Effector memory CD4-positive, alpha-beta T cell (primary cell): ENCODE measurements around the gene POLR3A.
A peak's percentile ranks its signal among the peaks of the same experiment; 100 is the strongest.
"Not testable (repeated sequence)": the region's sequence is repeated elsewhere in the genome, so short reads cannot be mapped to it uniquely, and the experiment has no call there.

Experiments used
- DNase-seq, 3 donors: peaks; one replicate each; pipeline ENCODE4 v3.0.0-alpha.2; 2020
- H3K27ac ChIP-seq: 2 replicates; pipeline ENCODE4 v1.7.0; 2013; ENCODE audit warnings: mild to moderate bottlenecking, low read length, moderate library complexity; ENCODE audit not compliant: insufficient read depth, poor library complexity, severe bottlenecking
- H3K27me3 ChIP-seq: replicated peaks from 2 replicates; pipeline ENCODE4 v1.7.0; 2013; ENCODE audit warnings: mild to moderate bottlenecking, low read length; ENCODE audit not compliant: insufficient read depth, control insufficient read depth, poor library complexity, severe bottlenecking
- H3K36me3 ChIP-seq: 2 replicates; pipeline ENCODE4 v1.7.0; 2013; ENCODE audit warnings: mild to moderate bottlenecking, low read length, moderate library complexity; ENCODE audit not compliant: control insufficient read depth, insufficient read depth
- H3K4me1 ChIP-seq: 2 replicates; pipeline ENCODE4 v1.7.0; 2013; ENCODE audit warnings: low read length, mild to moderate bottlenecking; ENCODE audit not compliant: control insufficient read depth, insufficient read depth, poor library complexity, severe bottlenecking
- H3K4me3 ChIP-seq: 2 replicates; pipeline ENCODE4 v1.7.0; 2013; ENCODE audit warnings: low read length, low read depth, mild to moderate bottlenecking; ENCODE audit not compliant: insufficient read depth, poor library complexity, severe bottlenecking
- H3K9me3 ChIP-seq: 2 replicates; pipeline ENCODE4 v1.7.0; 2013; ENCODE audit warnings: mild to moderate bottlenecking, low read length, moderate library complexity; ENCODE audit not compliant: control insufficient read depth
- total RNA-seq, 3 donors: gene quantifications; one replicate each; lab custom pipeline; 2026; lab: John Stamatoyannopoulos, UW

POLR3A gene
- 18.7 to 47.4 (median 39.5) reads per million in 3 donors for total RNA-seq

DNA sequence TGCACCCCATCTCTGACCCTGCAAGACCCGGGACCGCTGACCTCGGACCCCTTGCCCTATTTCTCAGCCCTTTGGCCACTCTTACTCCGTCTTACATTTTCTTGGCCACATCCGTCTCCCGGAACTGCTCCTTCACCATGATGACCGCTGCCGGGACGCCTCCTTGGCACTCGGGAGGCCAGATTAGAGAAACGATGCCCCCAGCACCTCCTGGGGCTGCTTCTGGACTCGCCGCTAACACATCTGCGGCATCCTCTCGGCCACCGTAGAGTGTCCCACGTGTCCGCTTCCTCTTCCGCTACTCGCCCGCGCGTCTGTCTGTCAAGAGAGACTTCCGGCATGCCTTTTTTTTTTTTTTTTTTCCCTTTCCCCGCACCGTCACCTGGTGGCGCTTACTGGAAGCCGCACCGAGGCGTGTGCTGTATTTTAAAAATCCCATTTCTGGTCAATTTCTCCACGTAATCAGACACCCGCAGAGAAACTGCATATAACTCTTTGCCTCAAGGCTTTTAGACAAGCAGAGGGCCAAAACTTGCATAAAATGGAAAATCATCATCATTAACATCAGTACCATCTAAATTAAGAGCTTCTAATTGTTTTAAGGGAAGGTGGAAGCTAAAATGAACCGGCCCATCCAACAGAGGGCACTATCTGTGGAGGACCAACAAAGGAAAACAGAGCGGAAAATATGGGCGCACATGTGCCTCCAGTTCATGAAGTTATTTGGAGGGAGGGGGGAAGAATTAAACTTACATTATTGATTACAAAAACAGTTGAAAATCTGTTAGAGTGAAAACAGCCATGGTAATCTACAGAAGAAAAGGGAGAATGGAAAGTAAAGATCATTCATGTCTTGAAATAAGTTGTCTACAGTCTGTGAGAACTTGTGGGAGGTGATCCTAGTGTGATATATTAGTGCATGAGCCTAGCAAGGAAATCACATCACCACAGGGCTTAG is at the start of gene POLR3A:
TSS of gene POLR3A (minus strand) at position 247 of the 958 bp plus-strand sequence. CDS start at position 139, 108 bp downstream.
- H3K36me3 ChIP-seq, result peaks cover 11% of the 10 kb centered on the region
- peak within 1 kb of the TSS; percentile 98 for H3K4me3 ChIP-seq
- peaks cover 10% of the 10 kb centered on the region for H3K4me1 ChIP-seq
- H3K9me3 ChIP-seq, result no peaks in the 10 kb centered on the region
- H3K27ac ChIP-seq, result peak within 1 kb of the TSS; percentile 69
- peak; percentile 85 to 87 (median 86) for DNase-seq
- H3K27me3 ChIP-seq, result no peaks in the 10 kb centered on the region

DNA sequence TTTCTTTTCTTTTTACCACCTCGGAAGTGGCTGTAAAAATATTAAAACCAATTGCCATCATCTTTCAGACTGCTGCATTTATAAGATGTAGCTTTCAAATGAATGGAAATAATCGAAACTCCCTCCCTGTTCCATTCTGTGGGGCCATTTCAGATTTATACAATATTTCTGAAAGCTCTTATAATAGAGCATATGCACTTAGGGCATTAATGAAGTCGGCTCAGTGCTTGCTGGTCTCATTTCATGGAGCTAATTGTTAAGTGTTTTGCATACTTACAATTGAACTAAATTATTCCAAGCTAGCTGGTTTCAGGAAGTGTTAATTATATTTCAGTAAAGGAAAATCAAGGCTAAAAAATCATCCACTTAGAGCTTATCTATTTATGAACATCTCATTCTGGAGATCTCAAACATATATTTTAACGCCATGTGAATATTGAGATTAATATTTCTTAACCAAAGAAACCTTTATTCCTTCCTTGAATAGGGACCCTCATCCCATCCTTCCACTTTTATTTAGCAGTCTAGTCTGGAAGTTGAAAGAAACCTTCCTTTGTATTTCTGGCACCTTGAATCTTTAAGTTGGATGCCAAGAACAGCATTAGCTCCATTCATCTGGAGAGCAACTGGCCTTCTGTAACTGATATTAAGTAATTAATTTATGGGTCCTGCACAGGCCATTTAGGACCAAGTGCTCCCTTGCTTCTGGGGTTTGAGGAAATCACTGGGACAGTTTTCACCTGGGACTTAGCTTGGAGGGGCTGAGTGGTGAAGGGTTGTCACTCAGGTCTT is 49.4 kb upstream of the POLR3A start:
- H3K9me3 ChIP-seq, result no peaks in the 10 kb centered on the region
- no peak overlapping the region for H3K4me3 ChIP-seq
- no peaks in the 10 kb centered on the region for H3K36me3 ChIP-seq
- H3K27me3 ChIP-seq, result no peaks in the 10 kb centered on the region
- H3K4me1 ChIP-seq, result no peaks in the 10 kb centered on the region
- DNase-seq, result no peak
- H3K27ac ChIP-seq, result no peak overlapping the region

DNA sequence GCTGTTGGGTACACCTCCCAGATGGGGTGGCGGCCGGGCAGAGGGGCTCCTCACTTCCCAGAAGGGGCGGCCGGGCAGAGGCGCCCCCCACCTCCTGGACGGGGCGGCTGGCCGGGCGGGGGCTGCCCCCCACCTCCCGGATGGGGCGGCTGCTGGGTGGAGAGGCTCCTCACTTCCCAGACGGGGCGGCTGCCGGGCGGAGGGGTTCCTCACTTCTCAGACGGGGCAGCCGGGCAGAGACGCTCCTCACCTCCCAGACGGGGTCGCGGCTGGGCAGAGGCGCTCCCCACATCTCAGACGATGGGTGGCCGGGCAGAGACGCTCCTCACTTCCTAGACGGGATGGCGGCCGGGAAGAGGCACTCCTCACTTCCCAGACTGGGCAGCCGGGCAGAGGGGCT is 46.5 kb upstream of the POLR3A start:
- not testable (repeated sequence) for H3K9me3 ChIP-seq

DNA sequence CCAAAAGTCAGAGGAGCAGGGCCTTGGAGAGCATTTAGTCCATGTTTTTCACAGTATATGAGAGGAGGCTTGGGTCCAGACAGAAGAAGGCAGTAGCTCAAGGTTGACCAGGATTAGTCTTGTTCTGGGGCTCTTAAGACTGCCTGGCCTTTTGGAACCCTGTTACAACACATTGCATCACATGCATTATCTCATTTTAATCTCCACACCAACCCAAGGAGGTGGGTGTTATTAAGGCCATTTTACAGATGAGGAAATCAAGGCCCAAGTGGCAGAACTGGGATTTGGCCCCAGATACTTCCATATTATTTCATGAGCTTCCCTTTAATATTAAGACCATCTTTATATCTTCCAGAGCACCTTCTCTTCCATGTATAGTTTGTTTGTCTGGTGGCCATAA is 43.2 kb upstream of the POLR3A start:
- H3K27ac ChIP-seq, result no peak overlapping the region
- no peak overlapping the region for H3K4me3 ChIP-seq
- no peaks in the 10 kb centered on the region for H3K27me3 ChIP-seq
- no peaks in the 10 kb centered on the region for H3K4me1 ChIP-seq
- DNase-seq, result no peak
- no peaks in the 10 kb centered on the region for H3K9me3 ChIP-seq
- H3K36me3 ChIP-seq, result no peaks in the 10 kb centered on the region

More for the DNA sequence above, 46.5 kb upstream of the POLR3A start:
- H3K27me3 ChIP-seq, DNase-seq, H3K36me3 ChIP-seq, H3K4me3 ChIP-seq, H3K27ac ChIP-seq, H3K4me1 ChIP-seq: not testable (repeated sequence)

DNA sequence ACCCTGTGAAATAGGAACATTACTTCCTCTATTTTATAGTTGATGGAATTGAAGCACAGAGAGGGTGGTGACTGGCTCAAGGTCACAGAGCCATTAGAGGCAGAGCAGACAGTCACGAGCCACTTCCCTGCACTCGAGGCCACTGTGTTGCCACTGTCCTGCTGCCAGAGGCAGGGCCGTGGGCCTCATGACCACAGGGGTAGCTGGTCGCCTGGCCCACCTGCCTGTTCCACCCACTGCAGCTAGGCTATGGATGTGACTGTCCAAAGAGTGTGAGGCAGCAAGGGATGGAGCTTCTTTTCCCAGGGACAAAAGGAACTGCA is 42.5 kb upstream of the POLR3A start:
- no peak overlapping the region for H3K27ac ChIP-seq
- H3K9me3 ChIP-seq, result no peaks in the 10 kb centered on the region
- no peaks in the 10 kb centered on the region for H3K27me3 ChIP-seq
- no peak overlapping the region for H3K4me3 ChIP-seq
- DNase-seq, result no peak
- no peaks in the 10 kb centered on the region for H3K36me3 ChIP-seq
- H3K4me1 ChIP-seq, result no peaks in the 10 kb centered on the region

DNA sequence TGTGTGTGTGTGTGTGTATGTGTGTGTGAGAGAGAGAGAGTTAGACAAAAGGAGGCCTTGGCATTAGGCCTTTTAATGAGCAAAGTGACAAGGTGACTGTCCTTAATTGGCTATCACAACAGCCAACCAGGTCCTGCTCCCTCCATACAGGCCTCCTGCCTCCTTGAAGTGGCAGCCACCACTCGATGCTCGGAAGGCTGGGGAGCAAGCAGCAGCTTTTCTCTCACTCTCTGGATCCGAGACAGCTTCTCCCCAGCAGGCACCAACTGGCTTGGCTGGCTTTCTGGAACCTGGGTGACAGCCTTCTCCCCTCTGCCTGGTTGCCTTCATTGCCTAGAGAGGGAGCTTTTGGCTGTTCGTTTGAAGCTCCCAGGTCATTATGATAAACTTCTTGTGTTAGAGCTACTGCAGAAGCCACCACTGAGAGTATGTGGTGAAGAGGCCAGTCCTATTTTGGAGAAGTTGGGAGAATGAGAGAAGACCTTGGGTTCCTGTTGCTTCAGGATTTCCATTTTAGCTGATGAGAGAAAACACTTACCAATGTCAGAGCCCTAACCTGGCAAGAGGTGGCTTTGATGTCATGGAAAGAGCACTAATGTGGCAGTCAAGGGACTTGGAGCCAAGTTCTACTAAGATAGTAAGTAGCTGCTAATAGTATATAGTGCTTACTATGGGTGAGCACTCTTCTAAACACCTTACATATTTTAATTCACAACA is 42.0 kb upstream of the POLR3A start:
- no peaks in the 10 kb centered on the region for H3K4me1 ChIP-seq
- H3K9me3 ChIP-seq, result no peaks in the 10 kb centered on the region
- no peak overlapping the region for H3K27ac ChIP-seq
- DNase-seq, result no peak
- H3K36me3 ChIP-seq, result no peaks in the 10 kb centered on the region
- H3K4me3 ChIP-seq, result no peak overlapping the region
- H3K27me3 ChIP-seq, result no peaks in the 10 kb centered on the region

DNA sequence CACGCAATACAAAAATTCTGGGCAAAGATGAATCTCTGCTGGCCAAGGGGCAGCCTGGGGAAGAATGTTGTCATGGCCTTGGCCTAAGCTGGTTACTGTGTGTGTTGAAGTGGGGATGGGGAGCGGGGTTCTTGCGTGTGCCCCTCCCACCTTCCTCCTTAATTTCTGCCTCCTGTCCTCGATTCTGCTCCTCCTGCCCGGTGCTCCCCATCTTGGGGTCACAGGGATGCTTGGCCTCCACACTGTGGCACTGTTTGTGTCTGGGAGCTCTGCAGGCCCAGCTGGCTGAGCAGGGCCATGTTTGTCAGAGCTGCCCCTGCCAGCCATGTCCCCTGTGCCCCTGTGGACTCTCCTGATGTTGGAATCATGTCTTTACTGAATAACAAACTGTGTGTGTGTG is 41.4 kb upstream of the POLR3A start:
- no peak for DNase-seq
- Histone ChIP-seq H3K9me3 (no peaks in the 10 kb centered on the region), H3K27ac (no peak overlapping the region), H3K27me3 (no peaks in the 10 kb centered on the region), H3K4me1 (no peaks in the 10 kb centered on the region), H3K4me3 (no peak overlapping the region), H3K36me3 (no peaks in the 10 kb centered on the region)

DNA sequence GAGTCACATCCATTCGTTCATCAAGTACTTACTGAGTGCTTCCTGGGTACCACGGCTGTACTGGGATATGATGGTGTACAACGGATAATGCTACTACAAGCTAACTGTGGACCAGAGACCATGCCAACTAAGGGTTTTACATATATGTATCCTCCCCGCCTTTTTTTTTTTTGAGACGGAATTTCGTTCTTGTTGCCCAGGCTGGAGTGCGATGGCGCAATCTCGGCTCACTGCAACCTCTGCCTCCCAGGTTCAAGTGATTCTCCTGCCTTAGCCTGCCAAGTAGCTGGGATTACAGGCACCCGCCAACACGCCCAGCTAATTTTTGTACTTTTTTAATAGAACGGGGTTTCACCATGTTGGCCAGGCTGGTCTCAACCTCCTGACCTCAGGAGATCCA is 40.7 kb upstream of the POLR3A start:
- H3K27me3 ChIP-seq, H3K27ac ChIP-seq, H3K36me3 ChIP-seq, H3K4me3 ChIP-seq, H3K4me1 ChIP-seq, H3K9me3 ChIP-seq, DNase-seq: not testable (repeated sequence)

DNA sequence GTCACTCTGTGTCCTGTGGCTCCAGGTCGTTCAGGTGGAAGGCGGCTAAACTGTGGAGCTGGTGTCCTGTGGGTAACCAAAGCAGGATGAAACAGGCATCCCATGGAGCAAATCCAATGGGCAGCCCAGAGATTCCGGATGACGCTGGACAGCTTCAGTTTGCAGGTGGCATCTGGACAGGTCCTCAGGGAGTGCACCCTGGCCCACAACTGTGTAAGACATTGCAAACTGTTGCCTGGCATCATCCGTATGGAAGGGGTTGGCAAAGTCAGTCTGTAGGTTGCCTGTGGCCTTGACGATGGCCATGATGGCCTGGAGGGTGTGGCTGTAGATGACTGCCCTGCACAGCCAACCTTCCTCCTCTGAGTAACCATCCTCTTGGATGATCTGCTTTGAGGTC is 39.8 kb upstream of the POLR3A start:
- H3K36me3 ChIP-seq, result no peaks in the 10 kb centered on the region
- no peaks in the 10 kb centered on the region for H3K4me1 ChIP-seq
- no peak for DNase-seq
- no peak overlapping the region for H3K27ac ChIP-seq
- no peaks in the 10 kb centered on the region for H3K9me3 ChIP-seq
- H3K4me3 ChIP-seq, result no peak overlapping the region
- H3K27me3 ChIP-seq, result no peaks in the 10 kb centered on the region
